Panc1 (cell line): ENCODE measurements around the gene AP3D1. TPM values are rescaled to one million over a fixed set of nuclear protein-coding genes. Genes with fewer than 3 reads are reported as not detected.
A peak's percentile ranks its signal among the peaks of the same experiment; 100 is the strongest.

Experiments
- ATAC-seq: fragments of 200-7000 bp; cut with Tn5 transposase; 2 replicates; pipeline ENCODE4 v1.9.1; 2020; ENCODE audit warnings: mild to moderate bottlenecking, moderate library complexity
- BruUV-seq: library from RNA; stranded (reverse); fragments of 400-500 nt; replicated peaks from 2 replicates; lab custom pipeline; 2021; lab: Mats Ljungman, UMichigan
- CTCF ChIA-PET: fragments of 300-600 bp; sonication (Branson Sonifier 250); formaldehyde crosslinking; loops from one replicate; lab custom pipeline; 2022; ENCODE audit warnings: antibody characterized with exemption; lab: Charles Lee
- POLR2A ChIA-PET: fragments of 300-600 bp; sonication (Branson Sonifier 250); formaldehyde crosslinking; loops from one replicate; lab custom pipeline; 2022; ENCODE audit warnings: antibody characterized with exemption; lab: Charles Lee
- DNase-seq: peaks from one replicate; pipeline ENCODE4 v3.0.0-alpha.2; 2010; ENCODE audit warnings: low read depth, low spot score
- H3K27ac ChIP-seq: 2 replicates; pipeline ENCODE4 v1.5.1; 2011; ENCODE audit warnings: mild to moderate bottlenecking, low read length, inconsistent platforms
- H3K27me3 ChIP-seq: fragments of 200-500 bp; sonication (Bioruptor generic); 2 replicates; pipeline ENCODE4 v1.6.0; 2014; ENCODE audit warnings: low read length, inconsistent platforms; ENCODE audit not compliant: control insufficient read depth, insufficient read depth
- H3K36me3 ChIP-seq: fragments of 200-500 bp; sonication (Bioruptor generic); 2 replicates; pipeline ENCODE4 v1.5.1; 2014; ENCODE audit warnings: inconsistent platforms, mild to moderate bottlenecking, low read length, moderate library complexity; ENCODE audit not compliant: control insufficient read depth, insufficient read depth
- H3K4me1 ChIP-seq: 2 replicates; pipeline ENCODE4 v1.5.1; 2011; ENCODE audit warnings: inconsistent platforms, mild to moderate bottlenecking, low read length, moderate library complexity; ENCODE audit not compliant: control insufficient read depth, insufficient read depth
- H3K4me3 ChIP-seq, 2 experiments: 2 replicates each; pipeline ENCODE4 v1.5.1; 2011 to 2012; ENCODE audit warnings: low read depth in 2 of 2, low read length in 2 of 2, mild to moderate bottlenecking in 2 of 2, inconsistent platforms in 1 of 2, moderate library complexity in 1 of 2
- H3K9me3 ChIP-seq: fragments of 200-500 bp; sonication (Bioruptor generic); 2 replicates; pipeline ENCODE4 v1.5.1; 2014; ENCODE audit warnings: low read depth, mild to moderate bottlenecking, inconsistent platforms, low read length, moderate library complexity; ENCODE audit not compliant: control insufficient read depth, insufficient read depth
- CTCF ChIP-seq: fragments of 450-650 bp; IDR thresholded peaks from 2 replicates; pipeline ENCODE4 v1.5.1; 2017; ENCODE audit warnings: mild to moderate bottlenecking
- POLR2AphosphoS5 ChIP-seq: IDR thresholded peaks from 2 replicates; pipeline ENCODE4 v1.6.1; 2012; ENCODE audit warnings: mild to moderate bottlenecking, low read depth, low read length, moderate library complexity
- SIN3A ChIP-seq: IDR thresholded peaks from 2 replicates; pipeline ENCODE4 v1.6.1; 2012; ENCODE audit warnings: low read depth, mild to moderate bottlenecking, low read length, moderate library complexity, borderline replicate concordance; ENCODE audit not compliant: insufficient read depth
- TCF7L2 ChIP-seq: IDR thresholded peaks from 2 replicates; pipeline ENCODE4 v1.6.1; 2011; ENCODE audit warnings: mild to moderate bottlenecking, low read depth, low read length, inconsistent platforms
- in situ Hi-C: cut with HindIII; loops from 2 replicates; pipeline ENCODE4 v1.10.0; 2016; ENCODE audit warnings: low sequenced_read_pairs, low pct_unique_long_range_greater_than_20kb
- intact Hi-C: fragments of 100-400 bp; cut with micrococcal nuclease; formaldehyde crosslinking; loops from one replicate; pipeline ENCODE4 v1.10.0; 2022; ENCODE audit not compliant: unreplicated experiment
- total RNA-seq: library from RNA; stranded (reverse); gene quantifications from one replicate; pipeline ENCODE4 v1.2.1, GENCODE V29; 2021; ENCODE audit not compliant: unreplicated experiment
- TF ChIP-seq, protein P1 (sequence below), 2 experiments: IDR thresholded peaks; 2 replicates each; pipeline ENCODE4 v1.6.1; 2011 to 2012; ENCODE audit warnings: low read depth in 2 of 2, control low read depth in 1 of 2, low read length in 1 of 2, mild to moderate bottlenecking in 1 of 2, moderate library complexity in 1 of 2; ENCODE audit not compliant: insufficient read depth in 1 of 2

Gene AP3D1
- total RNA-seq, 1 experiment from 2014 or later: 167 TPM

DNA sequence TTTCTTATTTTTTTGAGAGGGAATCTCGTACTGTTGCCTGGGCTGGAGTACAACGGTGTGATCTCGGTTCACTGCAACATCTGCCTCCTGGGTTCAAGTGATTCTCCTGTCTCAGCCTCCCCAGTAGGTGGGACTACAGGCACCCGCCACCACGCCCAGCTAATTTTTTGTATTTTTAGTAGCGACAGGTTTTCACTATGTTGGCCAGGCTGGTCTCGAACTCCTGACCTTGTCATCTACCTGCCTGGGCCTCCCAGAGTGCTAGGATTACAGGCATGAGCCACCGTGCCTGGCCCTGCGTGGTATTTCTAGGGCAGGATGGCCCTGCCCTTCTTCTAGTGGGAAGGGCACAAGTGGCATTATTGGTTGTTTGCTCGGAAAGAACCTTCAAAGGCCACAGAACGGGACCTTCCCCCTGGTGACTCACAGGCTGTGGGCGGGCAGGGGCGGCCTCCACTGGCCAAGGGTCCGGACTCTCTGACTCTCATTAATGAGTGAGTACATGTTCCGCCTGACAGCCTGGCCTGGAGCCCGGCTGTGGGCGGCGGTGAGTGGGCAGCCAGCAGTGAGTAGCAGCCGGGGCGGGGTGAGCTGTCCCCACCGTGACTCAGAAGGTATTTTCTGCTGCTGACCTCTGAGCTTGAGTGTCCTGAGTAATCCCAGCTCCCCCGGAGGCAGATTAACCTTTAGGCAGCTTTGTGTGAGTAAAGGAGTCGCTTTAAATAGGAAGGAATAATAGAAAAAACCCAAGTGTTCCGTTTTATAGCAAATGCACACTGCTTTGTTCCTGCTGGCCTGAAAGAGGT lies 17.5 kb upstream of the AP3D1 start:
- Histone ChIP-seq H3K27me3 (no peaks in the 10 kb centered on the region), H3K4me3 (peak overlapping the region; percentile 9 to 35), H3K4me1 (peaks cover 46% of the 10 kb centered on the region), H3K36me3 (peaks cover 6% of the 10 kb centered on the region; the same call in 1 of the 2 replicates), H3K27ac (peak overlapping the region; percentile 88), H3K9me3 (no peaks in the 10 kb centered on the region)
- DNase-seq (peak; percentile 94), ATAC-seq (peak; percentile 89)
- in situ Hi-C loops (no loop called here), intact Hi-C loops (no loop called here)
- CTCF ChIA-PET: interaction anchor here (0.5 kb wide), 1 partner anchor 11 kb away, joined by 4 read pairs; no protein-coding TSS in a partner anchor
- POLR2A ChIA-PET: interaction anchor here (0.5 kb wide), 1 partner anchor 10 kb away, joined by 3 read pairs; no protein-coding TSS in a partner anchor
- TF ChIP-seq, protein P1, sequence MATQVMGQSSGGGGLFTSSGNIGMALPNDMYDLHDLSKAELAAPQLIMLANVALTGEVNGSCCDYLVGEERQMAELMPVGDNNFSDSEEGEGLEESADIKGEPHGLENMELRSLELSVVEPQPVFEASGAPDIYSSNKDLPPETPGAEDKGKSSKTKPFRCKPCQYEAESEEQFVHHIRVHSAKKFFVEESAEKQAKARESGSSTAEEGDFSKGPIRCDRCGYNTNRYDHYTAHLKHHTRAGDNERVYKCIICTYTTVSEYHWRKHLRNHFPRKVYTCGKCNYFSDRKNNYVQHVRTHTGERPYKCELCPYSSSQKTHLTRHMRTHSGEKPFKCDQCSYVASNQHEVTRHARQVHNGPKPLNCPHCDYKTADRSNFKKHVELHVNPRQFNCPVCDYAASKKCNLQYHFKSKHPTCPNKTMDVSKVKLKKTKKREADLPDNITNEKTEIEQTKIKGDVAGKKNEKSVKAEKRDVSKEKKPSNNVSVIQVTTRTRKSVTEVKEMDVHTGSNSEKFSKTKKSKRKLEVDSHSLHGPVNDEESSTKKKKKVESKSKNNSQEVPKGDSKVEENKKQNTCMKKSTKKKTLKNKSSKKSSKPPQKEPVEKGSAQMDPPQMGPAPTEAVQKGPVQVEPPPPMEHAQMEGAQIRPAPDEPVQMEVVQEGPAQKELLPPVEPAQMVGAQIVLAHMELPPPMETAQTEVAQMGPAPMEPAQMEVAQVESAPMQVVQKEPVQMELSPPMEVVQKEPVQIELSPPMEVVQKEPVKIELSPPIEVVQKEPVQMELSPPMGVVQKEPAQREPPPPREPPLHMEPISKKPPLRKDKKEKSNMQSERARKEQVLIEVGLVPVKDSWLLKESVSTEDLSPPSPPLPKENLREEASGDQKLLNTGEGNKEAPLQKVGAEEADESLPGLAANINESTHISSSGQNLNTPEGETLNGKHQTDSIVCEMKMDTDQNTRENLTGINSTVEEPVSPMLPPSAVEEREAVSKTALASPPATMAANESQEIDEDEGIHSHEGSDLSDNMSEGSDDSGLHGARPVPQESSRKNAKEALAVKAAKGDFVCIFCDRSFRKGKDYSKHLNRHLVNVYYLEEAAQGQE (IDR thresholded peaks at IDR 0.05; ENCODE audit: insufficient read depth in 1 of 2, low read depth in 2 of 2, low read length in 1 of 2): no peak
- TF ChIP-seq SIN3A (0 out of 2 replicates have a peak, but pooled peaks have one; percentile 44), CTCF (no peak), TCF7L2 (peak; percentile 88), POLR2AphosphoS5 (peak; percentile 44; the same call in 1 of the 2 replicates)
- BruUV-seq: no TSS peak

DNA sequence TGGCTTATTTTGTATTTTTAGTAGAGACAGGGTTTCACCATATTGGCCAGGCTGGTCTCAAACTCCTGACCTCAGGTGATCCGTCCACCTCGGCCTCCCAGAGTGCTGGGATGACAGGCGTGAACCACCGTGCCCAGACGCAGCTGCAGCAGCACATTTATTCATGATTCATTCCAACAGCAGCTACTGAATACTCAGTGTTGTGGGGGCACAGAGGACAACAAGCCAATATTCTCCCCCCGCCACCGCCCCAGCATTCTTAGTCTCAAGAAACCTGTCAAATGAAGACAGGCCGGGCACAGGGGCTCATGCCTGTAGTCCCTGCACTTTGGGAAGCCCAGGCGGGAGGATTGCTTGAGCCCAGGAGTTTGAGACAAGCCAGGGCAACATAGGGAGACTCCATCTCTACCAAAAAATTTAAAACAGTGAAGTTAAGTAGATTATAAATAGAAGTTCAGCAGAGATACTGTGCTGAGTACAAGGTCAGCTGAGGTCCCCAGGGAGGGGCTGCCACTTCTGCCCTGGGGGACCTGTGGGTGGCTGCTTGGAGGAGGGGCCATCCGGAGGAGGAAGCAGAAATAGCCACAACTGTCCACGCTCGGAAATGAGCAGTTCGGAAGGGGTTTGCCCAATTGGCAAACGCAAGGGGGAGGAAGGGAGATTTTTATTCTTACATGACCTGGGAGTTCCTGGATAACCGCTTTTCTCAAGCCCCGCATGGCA lies 16.7 kb upstream of the AP3D1 start:
- BruUV-seq: no TSS peak

More for the DNA sequence above, 16.7 kb upstream of the AP3D1 start:
- no peaks in the 10 kb centered on the region for H3K9me3 ChIP-seq
- in situ Hi-C loops (no loop called here), intact Hi-C loops (no loop called here)
- H3K27me3 ChIP-seq: no peaks in the 10 kb centered on the region
- peak overlapping the region; percentile 9 to 35 for H3K4me3 ChIP-seq
- ChIA-PET CTCF (no interaction called here), POLR2A (no interaction called here)
- H3K36me3 ChIP-seq: peaks cover 6% of the 10 kb centered on the region; the same call in 1 of the 2 replicates
- TF ChIP-seq, protein P1 (IDR thresholded peaks at IDR 0.05; ENCODE audit: insufficient read depth in 1 of 2, low read depth in 2 of 2, low read length in 1 of 2): no peak
- no peak for TF ChIP-seq POLR2AphosphoS5
- no peak for TF ChIP-seq CTCF
- no peak; the same call in 1 of the 2 replicates for TF ChIP-seq SIN3A
- TF ChIP-seq TCF7L2: no peak
- peak overlapping the region; percentile 88 for H3K27ac ChIP-seq
- DNase-seq (no peak), ATAC-seq (no peak)
- H3K4me1 ChIP-seq: peaks cover 46% of the 10 kb centered on the region
